IMR-90 (cell line): ENCODE results near the gene PAX5. TPM values are rescaled to one million over a fixed set of nuclear protein-coding genes. Genes with fewer than 3 reads are reported as not detected.

Experiments used
- ATAC-seq: fragments of 200-7000 bp; cut with Tn5 transposase; 2 replicates; pipeline ENCODE4 v1.9.1; 2020; ENCODE audit warnings: low read depth, mild to moderate bottlenecking, moderate library complexity
- BruUV-seq: library from RNA; stranded (reverse); fragments of 400-500 nt; replicated peaks from 2 replicates; lab custom pipeline; 2021; lab: Mats Ljungman, UMichigan
- CTCF ChIA-PET: fragments of 300-600 bp; formaldehyde crosslinking; extraction: SDS; loops from one replicate; lab custom pipeline; 2021; ENCODE audit warnings: antibody characterized with exemption; lab: Yijun Ruan, JAX
- POLR2A ChIA-PET: fragments of 300-600 bp; sonication (Branson Sonifier 250); formaldehyde crosslinking; loops from one replicate; lab custom pipeline; 2022; ENCODE audit warnings: antibody characterized with exemption; ENCODE audit not compliant: unreplicated experiment; lab: Charles Lee
- DNase-seq: peaks from one replicate; pipeline ENCODE4 v3.0.0; 2013
- H2AFZ ChIP-seq: replicated peaks from 2 replicates; pipeline ENCODE3; 2013; ENCODE audit warnings: low read length, mild to moderate bottlenecking; ENCODE audit not compliant: poor library complexity
- H2AK5ac ChIP-seq: 2 replicates; pipeline ENCODE4 v1.6.1; 2013; ENCODE audit warnings: low read depth, low read length, inconsistent platforms
- H2AK9ac ChIP-seq: replicated peaks from 2 replicates; pipeline ENCODE3; 2013; ENCODE audit warnings: mild to moderate bottlenecking, low read depth, low read length, moderate library complexity; ENCODE audit not compliant: poor library complexity
- H2BK120ac ChIP-seq: 2 replicates; pipeline ENCODE4 v1.6.1; 2013; ENCODE audit warnings: low read depth, low read length, inconsistent platforms
- H2BK15ac ChIP-seq: 3 replicates; pipeline ENCODE4 v1.6.1; 2013; ENCODE audit warnings: low read depth, low read length, inconsistent platforms
- H2BK20ac ChIP-seq: 2 replicates; pipeline ENCODE4 v1.6.1; 2013; ENCODE audit warnings: low read depth, mild to moderate bottlenecking, inconsistent platforms, low read length, moderate library complexity
- H2BK5ac ChIP-seq: 2 replicates; pipeline ENCODE4 v1.6.1; 2013; ENCODE audit warnings: mild to moderate bottlenecking, low read depth, low read length, inconsistent platforms; ENCODE audit not compliant: poor library complexity, severe bottlenecking
- H3K14ac ChIP-seq: replicated peaks from 2 replicates; pipeline ENCODE4 v1.6.1; 2013; ENCODE audit warnings: low read depth, low read length, inconsistent platforms
- H3K18ac ChIP-seq: 2 replicates; pipeline ENCODE4 v1.6.1; 2013; ENCODE audit warnings: low read depth, low read length, control low read depth
- H3K23ac ChIP-seq: 2 replicates; pipeline ENCODE4 v1.6.1; 2013; ENCODE audit warnings: low read depth, low read length, inconsistent platforms
- H3K27ac ChIP-seq: 2 replicates; pipeline ENCODE4 v1.5.1; 2013; ENCODE audit warnings: mild to moderate bottlenecking, control low read depth, low read length; ENCODE audit not compliant: insufficient read depth
- H3K27me3 ChIP-seq: 2 replicates; pipeline ENCODE4 v1.6.1; 2013; ENCODE audit warnings: low read length; ENCODE audit not compliant: control insufficient read depth, insufficient read depth
- H3K36me3 ChIP-seq: 2 replicates; pipeline ENCODE4 v1.6.1; 2013; ENCODE audit warnings: low read length, mixed read lengths; ENCODE audit not compliant: control insufficient read depth, insufficient read depth
- H3K4ac ChIP-seq: 2 replicates; pipeline ENCODE4 v1.6.1; 2013; ENCODE audit warnings: low read depth, low read length, inconsistent platforms
- H3K4me1 ChIP-seq: 2 replicates; pipeline ENCODE4 v1.6.1; 2013; ENCODE audit warnings: low read length, mixed read lengths; ENCODE audit not compliant: control insufficient read depth, insufficient read depth
- H3K4me2 ChIP-seq: 2 replicates; pipeline ENCODE4 v1.6.1; 2013; ENCODE audit warnings: low read depth, mild to moderate bottlenecking, control low read depth, low read length, moderate library complexity
- H3K4me3 ChIP-seq: 2 replicates; pipeline ENCODE4 v1.5.1; 2013; ENCODE audit warnings: low read depth, mild to moderate bottlenecking, control low read depth, low read length, moderate library complexity; ENCODE audit not compliant: insufficient read depth
- H3K56ac ChIP-seq: 2 replicates; pipeline ENCODE4 v1.6.1; 2013; ENCODE audit warnings: low read length, inconsistent platforms; ENCODE audit not compliant: insufficient read depth; ENCODE audit errors: extremely low read depth
- H3K79me1 ChIP-seq, 2 experiments: 2 replicates each; pipeline ENCODE4 v1.6.1; 2013; ENCODE audit warnings: low read length in 2 of 2, inconsistent platforms in 1 of 2, low read depth in 1 of 2
- H3K9ac ChIP-seq: 2 replicates; pipeline ENCODE4 v1.6.1; 2013; ENCODE audit warnings: low read depth, low read length, control low read depth
- H3K9me1 ChIP-seq: 2 replicates; pipeline ENCODE4 v1.6.1; 2013; ENCODE audit warnings: low read length, inconsistent platforms; ENCODE audit not compliant: insufficient read depth
- H3K9me3 ChIP-seq: 2 replicates; pipeline ENCODE4 v1.6.1; 2013; ENCODE audit warnings: low read length; ENCODE audit not compliant: control insufficient read depth, insufficient read depth
- H4K20me1 ChIP-seq: 2 replicates; pipeline ENCODE4 v1.6.1; 2013; ENCODE audit warnings: low read length, inconsistent platforms; ENCODE audit not compliant: insufficient read depth
- H4K5ac ChIP-seq: 2 replicates; pipeline ENCODE4 v1.6.1; 2013; ENCODE audit warnings: mild to moderate bottlenecking, low read depth, low read length, control low read depth
- H4K8ac ChIP-seq, 2 experiments: 2 replicates each; pipeline ENCODE4 v1.6.1; 2013; ENCODE audit warnings: low read depth in 2 of 2, low read length in 2 of 2, control low read depth in 1 of 2, inconsistent platforms in 1 of 2
- H4K91ac ChIP-seq: 2 replicates; pipeline ENCODE4 v1.6.1; 2013; ENCODE audit warnings: low read depth, low read length, inconsistent platforms; ENCODE audit not compliant: insufficient read depth
- BHLHE40 ChIP-seq: fragments of 150-350 bp; IDR thresholded peaks from 2 replicates; pipeline ENCODE4 v1.6.1; 2016; ENCODE audit warnings: mild to moderate bottlenecking, low read depth, low read length
- CEBPB ChIP-seq: IDR thresholded peaks from 2 replicates; pipeline ENCODE4 v1.6.1; 2012; ENCODE audit warnings: low read depth, low read length, improper control_type of control experiment
- CHD1 ChIP-seq: IDR thresholded peaks from 2 replicates; pipeline ENCODE4 v1.6.1; 2012; ENCODE audit warnings: low read depth, low read length, improper control_type of control experiment
- FOS ChIP-seq: fragments of 150-350 bp; IDR thresholded peaks from 2 replicates; pipeline ENCODE4 v1.6.1; 2016; ENCODE audit warnings: low read depth, low read length
- MAFK ChIP-seq: IDR thresholded peaks from 2 replicates; pipeline ENCODE4 v1.6.1; 2012; ENCODE audit warnings: low read depth, low read length, improper control_type of control experiment
- MAZ ChIP-seq: IDR thresholded peaks from 2 replicates; pipeline ENCODE4 v1.6.1; 2012; ENCODE audit warnings: low read depth, mild to moderate bottlenecking, low read length, improper control_type of control experiment, moderate library complexity, borderline replicate concordance
- MXI1 ChIP-seq: IDR thresholded peaks from 2 replicates; pipeline ENCODE4 v1.6.1; 2012; ENCODE audit warnings: low read depth, mild to moderate bottlenecking, low read length, moderate library complexity, borderline replicate concordance
- NFE2L2 ChIP-seq: fragments of 150-350 bp; IDR thresholded peaks from 2 replicates; pipeline ENCODE4 v1.6.1; 2016; ENCODE audit warnings: low read depth, mild to moderate bottlenecking, low read length
- POLR2A ChIP-seq: IDR thresholded peaks from 2 replicates; pipeline ENCODE4 v1.6.1; 2012; ENCODE audit warnings: mild to moderate bottlenecking, low read depth, low read length
- RAD21 ChIP-seq: IDR thresholded peaks from 2 replicates; pipeline ENCODE4 v1.6.1; 2012; ENCODE audit warnings: low read length, improper control_type of control experiment
- RCOR1 ChIP-seq: IDR thresholded peaks from 2 replicates; pipeline ENCODE4 v1.6.1; 2012; ENCODE audit warnings: mild to moderate bottlenecking, low read length, improper control_type of control experiment; ENCODE audit not compliant: insufficient replicate concordance
- RFX5 ChIP-seq: IDR thresholded peaks from 2 replicates; pipeline ENCODE4 v1.8.0; 2012; ENCODE audit warnings: low read depth, mild to moderate bottlenecking, low read length, moderate library complexity
- SMC3 ChIP-seq: fragments of 150-350 bp; IDR thresholded peaks from 2 replicates; pipeline ENCODE4 v1.6.1; 2016; ENCODE audit warnings: low read depth, mild to moderate bottlenecking, antibody characterized with exemption, low read length, moderate library complexity
- WGBS, 2 experiments: methylation state at CpG; one replicate each; pipeline versions ENCODE4 v1.1.5 to v1.1.7; 2013; ENCODE audit warnings: missing lambda C conversion rate in 2 of 2; ENCODE audit not compliant: insufficient read length in 1 of 2; ENCODE audit errors: extremely low coverage in 2 of 2; 5-methylcytosine and 5-hydroxymethylcytosine counted together
- dilution Hi-C: fragments of 300-500 bp; cut with HindIII; formaldehyde crosslinking; loops from one replicate; pipeline ENCODE4 v1.14.3; 2018; ENCODE audit warnings: low sequenced_read_pairs; ENCODE audit not compliant: unreplicated experiment
- in situ Hi-C: fragments of 300-500 bp; cut with MboI; formaldehyde crosslinking; loops from 3 replicates; pipeline ENCODE4 v1.14.3; 2019; ENCODE audit warnings: low sequenced_read_pairs, inconsistent platforms, mixed read lengths
- intact Hi-C: fragments of 100-400 bp; cut with micrococcal nuclease; formaldehyde crosslinking; loops from 2 replicates; pipeline ENCODE4 v1.10.0; 2022
- polyA plus RNA-seq, 3 experiments: library from polyadenylated mRNA; depleted of rRNA; stranded (reverse); fragments of >200 nt; gene quantifications; 2 replicates each; pipeline ENCODE4 v1.2.3, GENCODE V29; 2012; ENCODE audit warnings: low replicate concordance in 1 of 3
- total RNA-seq: library from RNA; depleted of rRNA; stranded (reverse); fragments of >200 nt; gene quantifications from 2 replicates; pipeline ENCODE4 v1.2.3, GENCODE V29; 2012
- TF ChIP-seq, protein P1 (sequence below): fragments of 150-350 bp; IDR thresholded peaks from 2 replicates; pipeline ENCODE4 v1.6.1; 2016; ENCODE audit warnings: low read depth, mild to moderate bottlenecking, low read length, moderate library complexity, borderline replicate concordance
- TF ChIP-seq, protein P2 (sequence below): conservative IDR thresholded peaks from 2 replicates; pipeline ENCODE4 v1.5.1; 2012; ENCODE audit warnings: mild to moderate bottlenecking, low read depth, low read length, improper control_type of control experiment
- TF ChIP-seq, protein P3 (sequence below): fragments of 150-350 bp; IDR thresholded peaks from 2 replicates; pipeline ENCODE4 v1.6.1; 2017; ENCODE audit warnings: mild to moderate bottlenecking, antibody characterized with exemption, low read length, low read depth

Gene PAX5
- total and polyA plus RNA-seq, 2 of the 4 experiments (the other 2 are of a cell fraction), result not detected

DNA sequence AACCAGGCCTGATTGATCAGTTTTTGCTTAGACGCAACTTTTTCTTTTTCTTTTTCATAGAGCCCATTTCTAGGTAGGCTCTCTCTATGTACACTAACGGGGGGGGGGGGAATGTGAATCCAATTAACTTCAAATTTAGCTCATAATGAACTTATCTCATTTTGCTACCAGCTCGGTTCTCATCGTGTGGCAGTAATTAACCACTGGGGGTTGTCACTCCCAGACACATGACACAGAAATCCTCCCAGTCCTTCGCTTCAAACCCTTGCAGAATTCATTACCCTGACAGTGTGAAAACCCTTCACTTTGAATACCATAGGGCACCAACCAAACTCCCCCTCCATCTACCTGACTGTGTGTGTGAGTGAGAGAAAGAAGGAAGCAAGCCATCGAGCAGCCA lies 144.2 kb downstream of the PAX5 start:
- H3K79me1 ChIP-seq, result no peaks in the 10 kb centered on the region
- no peaks in the 10 kb centered on the region for H4K20me1 ChIP-seq
- no peak overlapping the region for H4K5ac ChIP-seq
- H3K4ac ChIP-seq, result no peak overlapping the region
- no peaks in the 10 kb centered on the region for H3K9me1 ChIP-seq
- TF ChIP-seq RCOR1, result no peak
- no peak for TF ChIP-seq RAD21
- no peak for TF ChIP-seq MXI1
- no peak for TF ChIP-seq FOS
- TF ChIP-seq CEBPB, result no peak
- TF ChIP-seq CHD1, result no peak
- TF ChIP-seq SMC3, result no peak
- TF ChIP-seq RFX5, result no peak
- TF ChIP-seq MAZ, result no peak
- no peak for TF ChIP-seq BHLHE40
- no peak for TF ChIP-seq MAFK
- TF ChIP-seq, protein P1, sequence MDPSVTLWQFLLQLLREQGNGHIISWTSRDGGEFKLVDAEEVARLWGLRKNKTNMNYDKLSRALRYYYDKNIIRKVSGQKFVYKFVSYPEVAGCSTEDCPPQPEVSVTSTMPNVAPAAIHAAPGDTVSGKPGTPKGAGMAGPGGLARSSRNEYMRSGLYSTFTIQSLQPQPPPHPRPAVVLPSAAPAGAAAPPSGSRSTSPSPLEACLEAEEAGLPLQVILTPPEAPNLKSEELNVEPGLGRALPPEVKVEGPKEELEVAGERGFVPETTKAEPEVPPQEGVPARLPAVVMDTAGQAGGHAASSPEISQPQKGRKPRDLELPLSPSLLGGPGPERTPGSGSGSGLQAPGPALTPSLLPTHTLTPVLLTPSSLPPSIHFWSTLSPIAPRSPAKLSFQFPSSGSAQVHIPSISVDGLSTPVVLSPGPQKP, result no peak
- TF ChIP-seq POLR2A, result no peak
- TF ChIP-seq, protein P2, sequence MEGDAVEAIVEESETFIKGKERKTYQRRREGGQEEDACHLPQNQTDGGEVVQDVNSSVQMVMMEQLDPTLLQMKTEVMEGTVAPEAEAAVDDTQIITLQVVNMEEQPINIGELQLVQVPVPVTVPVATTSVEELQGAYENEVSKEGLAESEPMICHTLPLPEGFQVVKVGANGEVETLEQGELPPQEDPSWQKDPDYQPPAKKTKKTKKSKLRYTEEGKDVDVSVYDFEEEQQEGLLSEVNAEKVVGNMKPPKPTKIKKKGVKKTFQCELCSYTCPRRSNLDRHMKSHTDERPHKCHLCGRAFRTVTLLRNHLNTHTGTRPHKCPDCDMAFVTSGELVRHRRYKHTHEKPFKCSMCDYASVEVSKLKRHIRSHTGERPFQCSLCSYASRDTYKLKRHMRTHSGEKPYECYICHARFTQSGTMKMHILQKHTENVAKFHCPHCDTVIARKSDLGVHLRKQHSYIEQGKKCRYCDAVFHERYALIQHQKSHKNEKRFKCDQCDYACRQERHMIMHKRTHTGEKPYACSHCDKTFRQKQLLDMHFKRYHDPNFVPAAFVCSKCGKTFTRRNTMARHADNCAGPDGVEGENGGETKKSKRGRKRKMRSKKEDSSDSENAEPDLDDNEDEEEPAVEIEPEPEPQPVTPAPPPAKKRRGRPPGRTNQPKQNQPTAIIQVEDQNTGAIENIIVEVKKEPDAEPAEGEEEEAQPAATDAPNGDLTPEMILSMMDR, result no peak
- no peak for TF ChIP-seq NFE2L2
- TF ChIP-seq, protein P3, sequence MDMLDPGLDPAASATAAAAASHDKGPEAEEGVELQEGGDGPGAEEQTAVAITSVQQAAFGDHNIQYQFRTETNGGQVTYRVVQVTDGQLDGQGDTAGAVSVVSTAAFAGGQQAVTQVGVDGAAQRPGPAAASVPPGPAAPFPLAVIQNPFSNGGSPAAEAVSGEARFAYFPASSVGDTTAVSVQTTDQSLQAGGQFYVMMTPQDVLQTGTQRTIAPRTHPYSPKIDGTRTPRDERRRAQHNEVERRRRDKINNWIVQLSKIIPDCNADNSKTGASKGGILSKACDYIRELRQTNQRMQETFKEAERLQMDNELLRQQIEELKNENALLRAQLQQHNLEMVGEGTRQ, result no peak
- H3K56ac ChIP-seq, result no peak overlapping the region
- DNase-seq (no peak), ATAC-seq (no peak)
- no TSS peak for BruUV-seq
- H3K36me3 ChIP-seq, result no peaks in the 10 kb centered on the region
- peaks cover 33% of the 10 kb centered on the region for H3K27me3 ChIP-seq
- no CpG with 5 or more reads among the region's 6 CpGs for WGBS, 2 experiments
- H3K27ac ChIP-seq, result no peak overlapping the region
- H2BK5ac ChIP-seq, result no peak overlapping the region
- no peak overlapping the region for H3K14ac ChIP-seq
- CTCF ChIA-PET, result interaction anchor here (1.2 kb wide), 1 partner anchor 17 kb away, joined by 3 read pairs; no protein-coding TSS in a partner anchor
- H2AFZ ChIP-seq, result no peak overlapping the region
- no peak overlapping the region for H3K4me3 ChIP-seq
- no peak overlapping the region for H3K4me2 ChIP-seq
- H2BK20ac ChIP-seq, result no peak overlapping the region
- H2BK15ac ChIP-seq, result no peak overlapping the region
- in situ Hi-C loops, result no loop called here
- no peak overlapping the region for H4K8ac ChIP-seq
- dilution Hi-C loops, result no loop called here
- POLR2A ChIA-PET, result no interaction called here
- H2AK5ac ChIP-seq, result no peak overlapping the region
- H3K9ac ChIP-seq, result no peak overlapping the region
- intact Hi-C loops, result no loop called here
- H4K91ac ChIP-seq, result no peak overlapping the region
- no peaks in the 10 kb centered on the region for H3K9me3 ChIP-seq
- no peak overlapping the region for H2BK120ac ChIP-seq
- H3K4me1 ChIP-seq, result no peaks in the 10 kb centered on the region
- H3K18ac ChIP-seq, result no peak overlapping the region
- H3K23ac ChIP-seq, result no peak overlapping the region
- H2AK9ac ChIP-seq, result no peak overlapping the region
